Right atrium auricular region (tissue), 2 donors: Measurements from ENCODE around the gene LMBR1. TPM values are rescaled to one million over a fixed set of nuclear protein-coding genes. Genes with fewer than 3 reads are reported as not detected.

Experiments used
- DNase-seq: peaks from one replicate; pipeline ENCODE4 v3.0.0-alpha.2; 2019; ENCODE audit warnings: low spot score
- H3K27ac ChIP-seq, 2 donors: fragments of 200-600 bp; sonication (generic); 1 replicate in 1 of 2; 2 replicates in 1 of 2; pipeline ENCODE4 v1.5.1; 2016 to 2019
- H3K27me3 ChIP-seq, 2 donors: fragments of 200-600 bp; sonication (generic); one replicate each; pipeline versions ENCODE4 v1.5.1 to v1.6.0; 2017 to 2019
- H3K36me3 ChIP-seq: fragments of 200-600 bp; sonication (generic); one replicate; pipeline ENCODE4 v1.5.1; 2016
- H3K4me1 ChIP-seq, 2 donors: fragments of 200-600 bp; sonication (generic); one replicate each; pipeline versions ENCODE4 v1.5.1 to v1.6.0; 2017 to 2019
- H3K4me3 ChIP-seq, 2 donors: fragments of 200-600 bp; sonication (generic); 1 replicate in 1 of 2; 2 replicates in 1 of 2; pipeline ENCODE4 v1.5.1; 2017 to 2019; ENCODE audit warnings: mild to moderate bottlenecking in 1 of 2, moderate library complexity in 1 of 2
- H3K9me3 ChIP-seq, 2 donors: fragments of 200-600 bp; sonication (generic); one replicate each; pipeline ENCODE4 v1.5.1; 2019
- CTCF ChIP-seq, 2 donors: fragments of 200-600 bp; sonication (generic); IDR thresholded peaks; one replicate each; pipeline ENCODE4 v1.5.1; 2019; ENCODE audit warnings: antibody characterized with exemption in 2 of 2
- total RNA-seq, 2 donors: library from RNA; depleted of rRNA; stranded (reverse); fragments of >200 nt; gene quantifications; one replicate each; pipeline ENCODE4 v1.1.0, GENCODE V29; 2016

The LMBR1 gene
- total RNA-seq, 2 donors from 2014 or later: 32.4 to 33.7 TPM

GRCh38 chr7:156785998-156786543, 106.9 kb downstream of the LMBR1 start:
- Histone ChIP-seq H3K27me3 (no peaks in the 10 kb centered on the region), H3K4me1 (no peaks in the 10 kb centered on the region), H3K36me3 (no peaks in the 10 kb centered on the region), H3K9me3 (no peaks in the 10 kb centered on the region), H3K4me3 (no peak overlapping the region), H3K27ac (no peak overlapping the region)
- TF ChIP-seq CTCF (IDR thresholded peaks at IDR 0.05): no peak
- DNase-seq: no peak

GRCh38 chr7:156783864-156784263, 109.1 kb downstream of the LMBR1 start:
- DNase-seq: no peak
- no peak for TF ChIP-seq CTCF (IDR thresholded peaks at IDR 0.05)
- no peaks in the 10 kb centered on the region for H3K9me3 ChIP-seq

GRCh38 chr7:156781972-156782371, 111.0 kb downstream of the LMBR1 start:
- Histone ChIP-seq H3K36me3 (no peaks in the 10 kb centered on the region), H3K27me3 (no peaks in the 10 kb centered on the region), H3K9me3 (no peaks in the 10 kb centered on the region), H3K4me1 (no peaks in the 10 kb centered on the region), H3K27ac (no peak overlapping the region), H3K4me3 (no peak overlapping the region)
- TF ChIP-seq CTCF (IDR thresholded peaks at IDR 0.05): no peak
- no peak for DNase-seq

More at GRCh38 chr7:156783864-156784263, 109.1 kb downstream of the LMBR1 start:
- Histone ChIP-seq H3K4me1 (no peaks in the 10 kb centered on the region), H3K27me3 (no peaks in the 10 kb centered on the region), H3K36me3 (no peaks in the 10 kb centered on the region), H3K4me3 (no peak overlapping the region), H3K27ac (no peak overlapping the region)

- TF ChIP-seq CTCF (IDR thresholded peaks at IDR 0.05): no peak
- no peaks in the 10 kb centered on the region for H3K9me3 ChIP-seq
- H3K27ac ChIP-seq: no peak overlapping the region
- no peak for DNase-seq
- H3K4me3 ChIP-seq: no peak overlapping the region
- no peaks in the 10 kb centered on the region for H3K27me3 ChIP-seq
- no peaks in the 10 kb centered on the region for H3K4me1 ChIP-seq
- H3K36me3 ChIP-seq: no peaks in the 10 kb centered on the region
Observed at GRCh38 chr7:156780724-156781455, 112.1 kb downstream of the LMBR1 start.

- no peak overlapping the region for H3K27ac ChIP-seq
- no peaks in the 10 kb centered on the region for H3K36me3 ChIP-seq
- no peak for TF ChIP-seq CTCF (IDR thresholded peaks at IDR 0.05)
- H3K9me3 ChIP-seq: no peaks in the 10 kb centered on the region
- DNase-seq: no peak
- no peaks in the 10 kb centered on the region for H3K27me3 ChIP-seq
- H3K4me1 ChIP-seq: no peaks in the 10 kb centered on the region
- H3K4me3 ChIP-seq: no peak overlapping the region
Observed at GRCh38 chr7:156778668-156779067, 114.3 kb downstream of the LMBR1 start.
